PC-9 (cell line): ENCODE measurements around the gene DMRTA1.

Experiments
- EZH2 ChIP-seq: fragments of 200-600 bp; sonication (generic); IDR thresholded peaks from 2 replicates; pipeline ENCODE4 v1.8.0; 2017; ENCODE audit warnings: antibody characterized with exemption, low read depth
- TF ChIP-seq, protein P1 (sequence below): fragments of 200-600 bp; sonication (generic); conservative IDR thresholded peaks from 2 replicates; pipeline ENCODE4 v1.6.1; 2017; ENCODE audit warnings: mixed run types, antibody characterized with exemption, mild to moderate bottlenecking, moderate library complexity

DNA sequence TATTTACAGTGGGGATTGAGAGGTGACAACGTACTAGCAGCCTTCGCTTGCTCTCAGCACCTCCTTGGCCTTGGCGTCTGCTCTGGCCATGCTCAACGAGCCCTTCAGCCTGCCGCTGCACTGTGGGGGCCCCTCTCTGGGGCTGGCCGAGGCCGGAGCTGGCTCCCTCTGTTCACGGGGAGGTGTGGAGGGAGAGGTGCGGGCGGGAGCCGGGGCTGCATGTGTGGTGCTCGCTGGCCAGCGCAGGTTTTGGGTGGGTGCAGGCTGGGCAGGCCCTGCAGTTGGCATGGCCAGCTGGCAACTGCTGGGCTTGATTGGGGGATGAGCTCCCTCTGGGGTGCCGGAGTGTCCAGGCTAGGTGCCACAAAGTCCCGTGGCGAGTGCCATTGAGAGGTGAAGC, 5.8 kb upstream of the DMRTA1 start:
- TF ChIP-seq, protein P1, sequence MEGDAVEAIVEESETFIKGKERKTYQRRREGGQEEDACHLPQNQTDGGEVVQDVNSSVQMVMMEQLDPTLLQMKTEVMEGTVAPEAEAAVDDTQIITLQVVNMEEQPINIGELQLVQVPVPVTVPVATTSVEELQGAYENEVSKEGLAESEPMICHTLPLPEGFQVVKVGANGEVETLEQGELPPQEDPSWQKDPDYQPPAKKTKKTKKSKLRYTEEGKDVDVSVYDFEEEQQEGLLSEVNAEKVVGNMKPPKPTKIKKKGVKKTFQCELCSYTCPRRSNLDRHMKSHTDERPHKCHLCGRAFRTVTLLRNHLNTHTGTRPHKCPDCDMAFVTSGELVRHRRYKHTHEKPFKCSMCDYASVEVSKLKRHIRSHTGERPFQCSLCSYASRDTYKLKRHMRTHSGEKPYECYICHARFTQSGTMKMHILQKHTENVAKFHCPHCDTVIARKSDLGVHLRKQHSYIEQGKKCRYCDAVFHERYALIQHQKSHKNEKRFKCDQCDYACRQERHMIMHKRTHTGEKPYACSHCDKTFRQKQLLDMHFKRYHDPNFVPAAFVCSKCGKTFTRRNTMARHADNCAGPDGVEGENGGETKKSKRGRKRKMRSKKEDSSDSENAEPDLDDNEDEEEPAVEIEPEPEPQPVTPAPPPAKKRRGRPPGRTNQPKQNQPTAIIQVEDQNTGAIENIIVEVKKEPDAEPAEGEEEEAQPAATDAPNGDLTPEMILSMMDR = no peak
- TF ChIP-seq EZH2 = no peak
